Measurements from ENCODE around the gene KIRREL3.

Gene KIRREL3

DNA sequence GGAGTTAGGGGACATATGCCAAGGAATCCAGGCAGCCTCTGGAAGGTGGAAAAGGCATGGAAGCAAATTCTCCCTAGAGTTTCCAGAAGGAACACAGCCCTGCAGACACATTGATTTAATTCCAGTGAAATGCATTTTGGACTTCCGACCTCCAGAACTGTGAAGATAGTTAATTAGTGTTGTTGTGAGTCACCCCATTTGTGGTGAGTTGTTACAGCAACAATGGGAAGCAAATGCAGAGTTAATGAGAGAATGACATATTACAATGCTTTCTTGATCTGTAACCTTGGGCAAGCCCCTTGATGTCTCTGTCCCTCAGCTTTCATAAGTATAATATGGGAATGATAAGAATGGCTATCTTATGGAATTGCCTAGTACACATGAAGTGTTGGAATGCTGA lies 178.7 kb downstream of the KIRREL3 start:
- DNase-seq, result no peak

DNA sequence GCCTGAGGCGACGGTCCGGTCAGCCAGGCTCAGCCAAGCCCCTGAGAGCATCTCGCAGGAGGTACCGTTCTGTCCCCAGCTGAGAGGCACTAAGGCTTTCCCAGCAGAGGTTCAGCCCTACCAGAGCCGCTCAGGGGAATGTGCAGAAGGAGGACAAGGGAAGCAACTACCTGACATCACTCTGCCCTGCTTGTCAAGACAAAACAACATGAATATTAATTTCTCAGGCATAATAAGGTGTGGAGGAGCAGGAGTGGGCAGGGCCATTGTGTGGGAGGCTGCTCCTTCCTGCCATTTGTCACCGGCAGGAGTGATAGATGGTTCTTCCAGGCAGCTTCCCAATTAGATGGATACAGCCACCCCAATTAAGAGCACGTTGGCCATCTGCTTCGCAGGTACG lies 181.4 kb downstream of the KIRREL3 start:
- DNase-seq, result no peak

DNA sequence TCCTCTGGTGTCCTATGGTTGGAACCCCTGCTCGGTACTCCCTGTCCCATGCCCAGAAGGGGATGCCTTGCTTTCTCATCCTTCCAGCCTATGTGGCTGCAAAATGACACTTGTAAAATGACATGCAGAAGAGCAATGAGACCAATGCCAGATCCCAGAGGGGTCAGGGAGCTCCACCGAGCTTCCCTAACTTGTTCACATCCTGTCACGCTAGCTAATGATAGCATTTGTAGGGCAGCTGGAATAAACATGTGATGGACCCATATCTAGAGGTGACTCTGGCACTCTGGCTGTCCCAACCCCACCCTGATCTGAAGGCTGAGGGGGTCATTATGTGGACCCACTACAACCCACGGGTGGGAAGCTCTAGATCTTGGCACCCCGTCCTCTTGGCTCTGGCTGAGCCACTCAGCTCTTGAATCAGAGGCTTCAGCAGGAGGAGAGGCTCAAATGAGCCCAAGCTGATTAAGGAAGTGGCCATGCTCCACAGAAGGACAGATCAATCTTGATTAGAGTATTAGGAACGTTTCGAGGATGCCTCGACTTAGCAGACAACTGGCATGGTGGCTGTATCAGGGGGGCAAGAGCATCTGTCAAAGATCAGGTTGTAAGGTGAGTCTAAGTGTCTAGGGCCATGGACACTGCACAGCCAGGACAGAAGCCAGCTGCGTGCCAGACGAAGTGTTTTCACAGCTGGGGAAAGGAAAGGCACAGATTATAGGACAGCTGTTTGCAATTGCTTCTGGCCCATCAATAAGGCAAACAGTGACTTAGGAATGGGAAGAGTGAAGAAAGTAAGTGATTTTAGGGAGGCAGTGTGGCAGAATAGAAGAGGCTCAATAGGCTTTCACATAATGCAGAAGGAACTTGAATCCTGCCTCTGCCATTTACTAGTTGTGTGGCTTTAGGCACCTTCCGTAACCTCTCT lies 182.8 kb downstream of the KIRREL3 start:
- DNase-seq, result no peak

DNA sequence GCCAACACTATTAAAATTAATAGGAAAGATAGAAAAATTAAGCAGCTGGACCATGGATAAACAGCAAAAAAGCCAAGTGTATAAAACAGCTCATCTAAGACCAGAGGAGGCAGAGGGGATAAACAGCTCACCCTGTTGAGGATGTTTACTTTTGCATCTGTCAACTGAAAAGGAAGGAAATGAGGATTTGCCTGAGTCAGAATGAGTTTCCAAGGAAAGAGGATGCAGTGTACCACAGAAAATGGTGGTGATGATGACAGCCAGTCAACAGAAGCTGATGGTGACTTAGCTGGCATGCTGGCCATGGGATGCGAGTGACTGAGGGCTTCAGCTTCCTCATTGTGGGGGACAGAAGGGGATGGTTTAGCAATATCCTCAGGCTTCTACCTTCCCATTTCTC lies 183.5 kb downstream of the KIRREL3 start:
- no peak for DNase-seq

DNA sequence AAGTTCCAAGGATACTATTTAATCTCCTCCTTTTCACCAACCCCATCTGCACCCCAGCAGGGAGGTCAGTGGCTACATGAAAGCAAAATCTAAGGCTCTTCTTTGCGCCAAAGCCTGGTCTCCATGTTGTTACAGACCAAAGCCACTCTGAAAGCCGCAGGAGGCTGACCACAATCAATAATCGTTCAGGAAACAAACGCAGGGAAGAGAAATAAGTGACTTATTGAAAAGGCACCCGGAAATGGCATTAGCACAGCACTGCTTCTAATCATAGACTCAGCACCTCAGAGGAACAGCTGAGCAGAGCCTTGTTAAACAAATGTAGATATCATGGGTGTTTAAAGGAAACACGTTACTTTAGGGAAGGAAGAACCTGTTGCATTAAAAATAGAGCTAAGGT lies 183.9 kb downstream of the KIRREL3 start:
- DNase-seq, result no peak

DNA sequence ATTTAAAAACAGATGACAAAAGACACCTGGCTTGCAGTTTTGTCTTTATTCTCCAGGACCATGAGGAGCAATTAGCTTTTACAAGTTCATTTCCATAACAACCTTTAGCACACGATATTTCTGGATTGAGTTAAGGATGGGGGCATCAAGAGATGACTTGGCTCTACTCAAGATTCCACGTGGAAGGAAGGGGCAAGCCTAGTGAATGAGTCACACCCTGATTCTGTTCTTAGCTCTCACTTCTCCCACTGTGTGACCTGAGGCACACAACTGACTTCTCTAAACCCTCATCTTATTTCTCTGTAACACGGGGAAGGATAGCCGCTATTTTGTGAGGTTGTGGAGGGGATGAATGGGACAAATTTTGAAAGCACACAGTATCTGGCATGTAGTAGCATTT lies 185.5 kb downstream of the KIRREL3 start:
- DNase-seq, result no peak

DNA sequence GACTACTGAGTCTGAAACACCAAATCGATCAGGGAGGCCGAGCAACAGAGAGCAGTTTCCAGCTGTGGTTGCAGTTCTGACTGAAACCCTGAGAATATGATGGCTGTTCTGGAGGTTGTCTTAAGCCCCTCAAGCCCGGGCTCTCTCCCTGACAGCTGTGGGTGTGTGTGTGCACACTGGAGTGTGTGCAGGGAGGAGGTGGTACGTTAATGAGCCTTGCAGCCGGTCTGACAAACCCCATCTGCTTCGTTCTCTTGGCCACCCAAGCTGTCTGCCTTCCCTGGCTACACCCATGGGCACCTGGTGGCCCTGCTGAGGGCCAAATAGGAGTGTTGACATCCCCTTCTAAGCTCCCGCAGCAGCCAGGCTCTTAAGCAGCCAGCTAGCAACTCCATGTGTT lies 189.8 kb downstream of the KIRREL3 start:
- no peak for DNase-seq

DNA sequence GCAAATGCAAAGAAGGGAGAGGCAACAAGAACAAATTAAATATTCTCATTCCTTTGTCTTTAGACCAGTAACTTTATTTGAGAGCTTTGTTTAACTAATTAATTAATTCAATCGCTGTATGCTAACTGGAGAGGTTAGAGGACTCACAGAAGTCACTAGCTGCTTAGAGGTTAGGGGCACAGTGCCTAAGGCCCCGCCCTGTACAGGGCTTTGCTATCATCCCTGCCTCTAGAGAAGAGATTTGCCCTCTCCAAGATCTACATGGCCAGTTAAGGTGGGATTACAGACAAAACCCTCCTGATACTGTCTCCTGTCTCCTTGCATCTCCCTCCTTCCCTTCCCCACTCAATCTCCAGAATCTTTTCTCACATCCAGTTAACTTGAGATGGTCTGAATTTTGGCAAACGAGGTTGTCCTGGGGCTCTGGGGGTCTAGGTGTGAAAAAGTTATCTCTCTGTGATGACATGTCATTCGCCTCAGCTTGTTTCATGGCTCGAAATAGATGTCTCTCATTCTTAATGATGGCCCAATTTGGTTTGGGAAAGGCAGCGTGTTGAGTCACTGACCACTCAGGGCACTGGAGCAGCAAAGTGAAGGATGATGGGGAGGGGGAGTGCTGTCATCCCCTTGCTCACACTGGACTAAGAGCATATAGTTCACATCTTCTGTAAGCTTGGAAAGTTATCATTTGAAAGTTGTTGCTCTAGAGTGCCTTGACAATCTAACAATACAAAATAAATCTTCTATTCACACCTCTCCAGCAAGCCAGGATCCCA lies 190.9 kb downstream of the KIRREL3 start:
- no peak for DNase-seq

DNA sequence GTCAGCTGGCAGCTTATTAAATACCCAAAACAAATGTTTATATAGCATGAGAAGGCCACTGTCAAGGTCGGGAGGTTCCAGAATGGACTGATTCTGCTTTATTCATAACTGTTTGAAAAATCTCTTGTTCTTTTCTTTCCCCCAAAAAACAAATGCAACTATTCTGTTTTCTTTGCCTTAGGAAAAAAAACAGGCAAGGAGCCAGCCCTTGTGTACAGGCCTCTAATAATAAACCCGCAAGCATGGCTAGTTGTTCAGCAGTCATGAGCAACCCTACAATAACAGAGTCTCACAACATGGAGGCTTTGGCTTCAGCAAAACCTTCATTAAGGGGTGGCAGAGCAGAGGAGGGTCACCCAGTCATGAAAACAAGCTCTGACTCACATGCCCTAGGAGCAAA lies 191.7 kb downstream of the KIRREL3 start:
- no peak for DNase-seq

DNA sequence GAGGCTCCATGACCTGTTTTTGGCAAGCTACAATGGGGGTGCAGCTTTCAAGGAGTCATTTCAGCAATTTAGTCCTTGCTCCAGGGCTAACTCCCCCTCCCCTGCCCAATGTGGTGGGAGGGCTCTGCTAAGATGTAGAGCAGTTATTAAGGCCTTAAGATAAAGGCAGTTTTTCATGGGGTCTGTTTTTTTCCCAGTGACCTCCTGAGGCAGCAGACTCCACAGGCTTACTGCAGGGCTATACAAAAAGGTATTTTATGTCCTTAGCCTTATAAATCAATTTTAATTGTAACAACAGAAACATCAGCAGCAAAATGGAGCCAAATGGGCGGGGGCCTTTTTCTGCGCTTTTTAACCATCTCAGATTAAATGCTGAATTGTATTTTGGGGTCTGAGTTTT lies 192.3 kb downstream of the KIRREL3 start:
- no peak for DNase-seq

DNA sequence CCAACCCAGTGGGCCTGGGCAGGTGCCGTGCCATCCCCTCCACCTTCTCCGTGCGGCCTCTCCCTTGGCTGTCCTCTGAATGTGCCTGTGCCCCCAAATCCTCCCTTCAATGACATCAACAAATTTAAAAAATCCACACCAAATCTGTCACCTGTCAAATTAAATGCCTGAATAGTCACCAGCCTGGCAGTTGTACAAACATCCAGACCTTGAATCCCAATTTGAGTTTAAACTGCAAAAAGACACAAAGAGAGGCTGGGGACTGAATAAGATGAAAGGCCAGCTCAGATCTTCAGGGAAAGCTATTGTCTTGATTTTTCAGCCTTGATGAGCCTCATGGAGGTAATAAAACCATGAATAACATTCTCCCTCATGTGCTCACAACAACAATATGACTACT lies 194.7 kb downstream of the KIRREL3 start:
- no peak for DNase-seq

DNA sequence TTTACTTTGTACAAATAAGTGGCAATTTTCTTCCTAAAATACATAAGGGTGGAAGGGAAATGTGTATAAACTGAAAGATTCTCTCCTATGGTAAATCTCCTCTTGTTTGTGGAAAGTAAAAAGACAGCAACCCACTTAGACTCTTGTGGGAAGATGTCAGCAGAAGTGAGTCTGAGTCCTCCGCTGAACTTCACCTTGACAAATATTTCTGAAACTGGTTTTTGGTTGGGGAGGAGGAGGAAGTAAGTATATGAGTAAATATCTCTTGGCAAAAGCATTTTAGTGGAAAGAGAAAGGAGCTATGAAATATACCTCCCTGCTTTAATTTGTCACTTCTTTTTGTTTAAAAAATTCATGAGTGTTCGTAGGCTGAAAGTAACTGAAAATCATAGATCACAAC lies 196.2 kb downstream of the KIRREL3 start:
- DNase-seq, result no peak

DNA sequence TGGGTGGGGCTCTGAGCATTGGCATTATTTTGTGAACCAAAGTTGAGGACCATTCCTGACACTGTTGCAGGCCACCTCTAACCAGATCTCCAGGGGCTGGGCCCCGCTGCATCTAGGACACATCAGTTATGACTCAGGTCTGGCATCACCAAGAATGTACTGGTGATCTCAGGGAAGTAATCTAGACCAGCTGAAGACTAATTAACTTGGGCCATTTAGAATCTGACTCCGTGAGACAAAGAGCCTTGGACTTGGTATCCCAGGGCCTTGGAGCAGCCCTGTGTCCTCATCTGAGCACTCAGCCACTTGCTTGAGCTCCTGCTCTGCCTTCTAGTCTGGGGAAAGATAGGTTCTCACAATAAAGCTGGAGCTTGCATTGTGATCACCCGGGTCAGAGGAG lies 200.6 kb downstream of the KIRREL3 start:
- DNase-seq, result no peak

DNA sequence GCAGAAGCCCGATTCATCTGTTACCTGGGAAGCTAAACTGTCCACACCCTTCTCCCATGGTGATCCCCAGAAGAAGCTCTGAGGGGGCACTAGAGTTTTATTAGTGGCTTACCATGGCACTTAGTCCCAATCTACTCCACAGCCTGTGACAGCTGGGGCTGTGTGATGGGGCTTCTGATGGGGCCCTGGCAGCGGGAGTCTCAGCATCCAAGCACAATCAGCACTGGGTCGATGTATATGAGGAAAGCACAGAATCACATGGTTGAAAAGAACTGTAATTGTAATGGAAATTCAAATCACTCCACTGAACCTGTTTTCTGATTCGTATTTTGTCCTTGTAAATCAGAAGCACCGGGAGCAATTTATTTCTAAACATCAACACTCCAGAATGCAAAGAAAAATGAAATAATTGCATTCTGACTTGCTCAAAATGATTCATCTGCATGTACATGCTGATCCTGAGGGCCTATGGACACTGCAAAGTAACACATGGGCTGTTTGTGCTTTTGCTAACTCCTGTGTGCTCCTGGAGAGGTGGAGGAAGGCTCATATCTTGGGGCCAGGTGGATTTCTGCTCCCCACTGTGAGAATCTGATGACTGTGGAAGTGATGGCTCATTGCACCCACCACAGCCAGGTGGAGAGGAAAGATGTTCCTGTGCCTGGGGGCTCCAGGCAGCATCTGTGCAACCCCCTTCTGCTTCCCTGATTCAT lies 203.0 kb downstream of the KIRREL3 start:
- no peak for DNase-seq

DNA sequence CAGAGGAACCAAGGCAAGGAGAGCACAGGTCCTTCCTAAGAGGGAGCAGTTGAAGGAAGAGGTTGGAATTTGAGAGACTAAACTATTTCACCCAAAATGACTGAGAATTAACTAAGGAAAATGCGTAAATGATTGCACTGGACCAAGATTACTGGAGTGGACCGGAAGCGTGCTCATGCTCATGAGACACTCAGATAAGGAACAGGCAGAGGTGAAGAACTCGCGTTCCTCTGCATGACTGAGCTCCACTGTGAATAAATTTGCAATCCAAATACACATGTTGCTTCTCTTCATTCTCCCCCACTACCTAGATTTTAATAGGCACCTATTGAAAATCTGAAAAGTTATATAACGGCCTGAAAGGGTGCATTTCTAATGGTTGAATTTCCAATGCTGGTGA lies 207.0 kb downstream of the KIRREL3 start:
- no peak for DNase-seq

DNA sequence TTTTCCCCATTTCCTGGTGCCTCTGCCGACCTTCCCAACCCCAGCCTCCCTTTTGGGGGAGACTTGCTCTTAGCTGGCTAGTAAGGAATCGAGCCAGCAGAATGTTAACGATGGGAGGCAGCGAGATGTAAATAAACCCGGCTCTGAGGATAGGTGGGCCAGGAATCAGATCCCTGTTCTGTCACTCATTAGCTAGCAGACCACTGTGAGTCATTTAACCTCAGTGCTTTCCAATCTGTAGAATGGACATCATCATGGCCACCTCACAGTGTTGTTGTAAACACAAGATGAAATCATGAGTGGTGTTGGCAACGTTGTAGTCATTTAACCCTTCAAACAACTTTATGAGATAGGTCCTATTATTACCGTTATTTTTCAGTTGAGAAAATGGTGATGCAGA lies 208.6 kb downstream of the KIRREL3 start:
- no peak for DNase-seq

DNA sequence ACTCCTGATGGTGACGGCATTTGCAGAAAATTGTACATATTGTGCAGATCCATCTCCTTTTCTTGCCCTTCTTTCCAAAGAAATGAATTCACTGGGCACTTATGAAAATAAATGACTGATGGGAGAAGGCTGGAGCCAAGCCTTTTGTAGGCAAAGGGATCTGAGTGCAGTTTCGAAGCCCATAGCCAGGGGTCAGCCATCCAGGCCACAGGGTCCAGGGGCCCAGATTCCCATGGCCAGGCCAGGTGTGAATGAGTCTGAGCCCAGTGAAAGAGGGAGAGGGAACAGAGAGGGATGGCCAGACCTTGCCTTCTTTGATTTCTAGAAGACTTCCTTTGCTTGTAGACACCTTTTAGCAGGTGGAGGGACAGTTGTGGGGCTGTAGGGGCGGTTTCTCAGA lies 209.1 kb downstream of the KIRREL3 start:
- DNase-seq, result no peak

DNA sequence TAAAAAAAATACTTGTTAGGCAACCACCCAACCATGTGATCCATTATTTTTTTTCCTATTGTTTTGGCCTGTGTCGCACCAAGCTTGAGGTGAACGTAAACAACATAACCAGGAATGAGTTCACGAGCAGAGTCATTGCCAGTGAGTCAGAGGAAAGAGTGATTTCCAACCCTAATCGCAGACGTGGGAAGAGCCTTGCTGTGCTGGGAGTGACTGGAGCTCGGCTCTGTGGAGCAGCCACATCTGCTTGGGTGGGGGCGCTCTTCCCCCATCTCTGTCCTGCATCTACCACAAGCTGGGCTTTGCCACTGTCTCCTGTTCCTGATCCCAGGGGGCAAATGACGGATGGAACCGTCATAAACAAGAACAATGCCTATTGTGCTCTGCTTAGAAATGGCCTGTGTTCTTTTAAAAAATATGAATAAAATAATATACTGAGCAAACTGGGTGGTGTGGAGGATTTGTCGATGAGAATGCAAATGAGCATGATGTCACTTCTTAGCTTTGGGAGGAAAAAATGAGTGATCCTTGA lies 210.0 kb downstream of the KIRREL3 start:
- no peak for DNase-seq

DNA sequence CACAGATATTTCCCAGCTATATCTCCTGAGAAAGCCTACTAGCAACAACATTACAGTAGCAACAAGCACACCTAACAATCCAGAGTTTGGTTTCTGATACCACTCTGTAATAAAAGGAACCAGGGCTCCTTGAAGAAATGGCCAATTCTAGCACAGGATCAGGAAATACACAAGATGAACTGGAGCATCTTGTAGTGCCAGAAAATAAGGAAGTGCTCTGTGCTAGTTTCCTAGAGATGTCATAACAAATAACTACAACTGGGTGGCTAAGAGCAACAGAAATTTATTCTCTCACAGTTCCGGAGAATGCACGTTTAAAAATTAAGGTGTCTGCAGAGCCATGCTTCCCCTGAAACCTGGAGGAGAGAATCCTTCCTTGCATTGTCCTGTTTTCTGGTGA lies 217.8 kb downstream of the KIRREL3 start:
- DNase-seq, result no peak

DNA sequence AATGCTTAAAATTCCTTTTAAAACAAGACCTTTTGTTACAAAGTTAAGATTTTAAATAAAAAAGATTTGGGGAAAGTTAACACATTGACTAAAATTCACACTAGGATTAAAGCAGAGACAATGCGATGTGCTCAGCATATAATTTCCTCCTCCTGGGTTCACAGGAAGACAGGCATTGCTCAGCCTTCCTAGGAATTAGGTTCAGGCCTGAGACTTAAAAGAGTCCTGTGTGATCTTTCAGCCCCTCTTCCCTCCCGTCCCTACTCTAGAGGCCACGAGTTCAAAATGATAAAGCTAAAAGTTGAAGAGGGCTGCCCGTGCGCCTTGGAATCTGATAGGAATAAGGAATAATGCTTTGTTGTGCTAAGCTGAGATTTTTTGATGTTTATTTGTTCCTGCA lies 218.6 kb downstream of the KIRREL3 start:
- DNase-seq, result no peak

DNA sequence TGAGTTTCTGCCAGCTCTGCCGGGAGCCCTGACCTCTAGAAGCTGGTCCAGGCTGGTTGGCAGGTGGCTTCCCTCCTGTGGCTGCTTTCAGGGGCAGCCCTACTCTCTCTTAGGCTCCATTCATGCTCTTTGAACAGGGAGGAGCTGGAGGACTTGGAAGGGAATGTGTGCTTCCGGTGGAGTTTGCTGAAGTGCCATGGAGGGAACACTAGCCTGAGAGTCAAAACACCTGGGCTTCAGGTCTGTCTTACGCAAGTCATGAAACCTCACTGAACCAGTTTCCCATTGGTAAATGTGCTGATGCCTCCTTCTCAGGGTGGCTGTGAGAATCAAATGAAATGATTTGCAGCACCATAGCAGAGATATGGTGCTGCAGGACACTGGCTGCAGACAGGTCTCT lies 224.5 kb downstream of the KIRREL3 start:
- DNase-seq, result no peak

DNA sequence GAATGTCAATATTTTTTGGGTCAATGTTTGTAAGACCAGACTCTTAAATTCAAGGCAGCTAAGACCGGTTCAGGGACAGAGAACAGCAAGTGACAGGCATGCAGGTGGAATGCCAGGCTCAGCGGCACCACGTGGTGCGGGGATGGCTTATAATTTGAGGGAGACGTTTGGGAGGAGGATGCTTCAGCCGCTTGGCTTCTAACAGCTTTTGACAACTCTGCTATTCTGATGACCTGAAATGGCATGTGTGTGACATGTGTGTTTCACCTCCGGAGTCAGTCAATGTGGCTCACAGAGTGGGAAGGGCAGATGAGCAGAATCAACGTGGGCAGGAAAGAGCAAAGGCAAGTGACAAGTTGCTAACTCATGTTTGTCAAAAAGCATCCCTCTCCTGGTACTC lies 228.3 kb downstream of the KIRREL3 start:
- no peak for DNase-seq

DNA sequence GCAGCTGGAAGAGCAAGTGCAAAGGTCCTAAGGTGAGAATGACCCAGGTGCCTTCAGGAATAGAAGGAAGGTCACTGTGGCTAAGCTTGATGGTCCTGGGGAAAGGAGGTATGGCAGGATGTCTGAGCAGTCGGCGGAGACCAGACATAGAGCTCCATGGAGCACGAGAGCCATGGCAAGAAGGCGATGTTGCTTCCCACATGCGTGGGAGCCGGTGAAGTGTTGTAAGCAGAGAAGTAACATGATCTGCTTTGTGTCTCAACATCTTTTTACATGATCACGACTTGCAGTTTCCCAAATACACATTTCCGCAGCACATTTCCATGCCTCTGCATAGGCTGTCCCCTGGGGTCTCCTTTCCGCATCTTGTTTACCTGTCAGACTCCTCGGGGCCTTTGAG lies 231.9 kb downstream of the KIRREL3 start:
- DNase-seq, result no peak
